Adrenal gland (tissue), 12 donors: ENCODE measurements around the gene ATG4A. TPM values are rescaled to one million over a fixed set of nuclear protein-coding genes. Genes with fewer than 3 reads are reported as not detected.

Experiments
- DNase-seq, 7 donors: peaks; one replicate each; pipeline ENCODE4 v3.0.0-alpha.2; 2019 to 2020
- H3K27ac ChIP-seq, 5 donors: fragments of 200-600 bp; sonication (generic) in 4 of 5; 1 replicate in 3 of 5; 2 replicates in 2 of 5; pipeline versions ENCODE4 v1.5.1 to v1.8.0; 2016 to 2020; ENCODE audit warnings: mild to moderate bottlenecking in 1 of 5
- H3K27me3 ChIP-seq: fragments of 200-600 bp; 2 replicates; pipeline ENCODE4 v1.8.0; 2021
- H3K36me3 ChIP-seq, 2 donors: fragments of 200-600 bp; replicated peaks in 1 of 2; 1 replicate in 1 of 2; 2 replicates in 1 of 2; pipeline versions ENCODE4 v1.5.1 to v1.8.0; 2018 to 2022
- H3K4me1 ChIP-seq, 2 donors: fragments of 200-600 bp; replicated peaks in 1 of 2; 1 replicate in 1 of 2; 2 replicates in 1 of 2; pipeline versions ENCODE4 v1.5.1 to v1.8.0; 2018 to 2021
- H3K4me3 ChIP-seq, 4 donors: fragments of 200-600 bp; sonication (generic) in 3 of 4; one replicate each; pipeline ENCODE4 v1.5.1; 2016 to 2018
- H3K9me3 ChIP-seq, 3 donors: fragments of 200-600 bp; sonication (generic) in 1 of 3; replicated peaks in 1 of 3; 1 replicate in 2 of 3; 2 replicates in 1 of 3; pipeline versions ENCODE4 v1.5.1 to v1.8.0; 2016 to 2021
- CTCF ChIP-seq, 6 experiments: fragments of 450-650 bp in 4 of 6; fragments of 200-600 bp in 2 of 6; sonication (generic) in 1 of 6; IDR thresholded peaks; 1 replicate in 5 of 6; 2 replicates in 1 of 6; pipeline versions ENCODE4 v1.5.1 to v1.8.0; 2016 to 2021; ENCODE audit warnings: antibody characterized with exemption in 6 of 6, mild to moderate bottlenecking in 2 of 6, moderate library complexity in 1 of 6
- POLR2A ChIP-seq, 2 donors: fragments of 450-650 bp; IDR thresholded peaks; one replicate each; pipeline ENCODE4 v1.6.1; 2017; ENCODE audit warnings: antibody characterized with exemption in 2 of 2, mild to moderate bottlenecking in 2 of 2, moderate library complexity in 1 of 2
- WGBS, 4 donors: extraction: QIAGEN DNeasy Blood & Tissue Kit in 2 of 4; methylation state at CpG; one replicate each; pipeline versions ENCODE4 v1.1.5 to v1.1.7; 2013 to 2017; 5-methylcytosine and 5-hydroxymethylcytosine counted together
- intact Hi-C, 2 donors: fragments of 100-400 bp; cut with DNase I; formaldehyde crosslinking; loops; one replicate each; pipeline versions ENCODE4 v1.14.1 to v1.15.0; 2022 to 2023
- polyA plus RNA-seq, 3 donors: library from polyadenylated mRNA; stranded (reverse); fragments of 200-250 nt in 2 of 3; fragments of 350-450 nt in 1 of 3; fragmentation: Illumina TruSeq in 1 of 3; extraction: RNeasy Lipid Tissue Mini Kit (QIAGEN cat#74804) in 1 of 3; gene quantifications; one replicate each; pipeline ENCODE4 v1.2.3, GENCODE V29; 2013 to 2014
- total RNA-seq, 9 donors: library from RNA; depleted of rRNA in 4 of 9; stranded (reverse); fragments of >200 nt in 4 of 9; fragments of 120-200 nt in 1 of 9; fragmentation: NEBNext Ultra II Directional in 1 of 9; extraction: Animal tissue kit (Norgen Biotek cat#: 25700) in 1 of 9; gene quantifications; one replicate each; pipeline versions ENCODE4 v1.1.0 to v1.2.4, GENCODE V29; 2013 to 2023
- donor health status: healthy with polysubstance abuse.
- donor health status: Bipolar disorder and iron deficiency.
- donor health status: DM: yes; HTN: yes; CAD: no.
- donor health status: DM: no; HTN: no; CAD: no.
- donor health status: DM: no; HTN: no; CAD: no.
- donor health status: DM: yes; HTN: yes; CAD: no.

Gene ATG4A
- total and polyA plus RNA-seq, 12 donors = 6.3 to 33.2 (median 13.7) TPM

- intact Hi-C loops = no loop called here
- Histone ChIP-seq H3K27me3 (peaks cover 15% of the 10 kb centered on the region), H3K27ac (no peak overlapping the region), H3K9me3 (no peaks in the 10 kb centered on the region), H3K36me3 (no peaks in the 10 kb centered on the region), H3K4me3 (no peak overlapping the region), H3K4me1 (no peaks in the 10 kb centered on the region)
- no peak for DNase-seq
- 73 to 89% (median 78%) methylated on average over 3 to 5 of the region's 5 CpGs for WGBS, 4 donors
- TF ChIP-seq CTCF (IDR thresholded peaks at IDR 0.05) (no peak), POLR2A (IDR thresholded peaks at IDR 0.05) (no peak)
Measured at GRCh38 chrX:108072746-108073145, 18.8 kb upstream of the ATG4A start.

GRCh38 chrX:108081110-108081509, 10.5 kb upstream of the ATG4A start:
- H3K27ac ChIP-seq = no peak overlapping the region
- H3K27me3 ChIP-seq = peaks cover 10% of the 10 kb centered on the region
- no peaks in the 10 kb centered on the region for H3K4me1 ChIP-seq
- 87 to 100% (median 94%) methylated on average over 2 of the region's 2 CpGs for WGBS, 4 donors
- peaks cover 0 to 10% of the 10 kb centered on the region in 2 donors for H3K36me3 ChIP-seq
- no peak overlapping the region for H3K4me3 ChIP-seq
- intact Hi-C loops = no loop called here
- TF ChIP-seq CTCF (IDR thresholded peaks at IDR 0.05) (no peak), POLR2A (IDR thresholded peaks at IDR 0.05) (no peak)
- DNase-seq = no peak
- no peaks in the 10 kb centered on the region for H3K9me3 ChIP-seq

- Histone ChIP-seq H3K9me3 (no peaks in the 10 kb centered on the region), H3K4me1 (peaks cover 3 to 4% of the 10 kb centered on the region in 2 donors), H3K27ac (no peak overlapping the region), H3K4me3 (no peak overlapping the region), H3K27me3 (no peaks in the 10 kb centered on the region), H3K36me3 (peaks cover 0 to 10% of the 10 kb centered on the region in 2 donors)
- 80 to 95% (median 86%) methylated on average over 6 of the region's 6 CpGs for WGBS, 4 donors
- intact Hi-C loops = no loop called here
- TF ChIP-seq CTCF (IDR thresholded peaks at IDR 0.05) (no peak), POLR2A (IDR thresholded peaks at IDR 0.05) (no peak)
- no peak for DNase-seq
Measured at GRCh38 chrX:108087792-108088191, 3.8 kb upstream of the ATG4A start.

- peaks cover 3 to 4% of the 10 kb centered on the region in 2 donors for H3K4me1 ChIP-seq
- no peaks in the 10 kb centered on the region for H3K27me3 ChIP-seq
- H3K9me3 ChIP-seq = no peaks in the 10 kb centered on the region
- no peak for DNase-seq
- H3K4me3 ChIP-seq = no peak overlapping the region
- intact Hi-C loops = no loop called here
- 50 to 77% (median 61%) methylated on average over 1 of the region's 1 CpG for WGBS, 4 donors
- TF ChIP-seq CTCF (IDR thresholded peaks at IDR 0.05) = no peak
- no peak for TF ChIP-seq POLR2A (IDR thresholded peaks at IDR 0.05)
- no peak overlapping the region for H3K27ac ChIP-seq
- H3K36me3 ChIP-seq = peaks cover 0 to 10% of the 10 kb centered on the region in 2 donors
Measured at GRCh38 chrX:108088511-108088910, 3.1 kb upstream of the ATG4A start.
